GM23338 (cell line): ENCODE measurements around the gene ERI3. TPM values are rescaled to one million over a fixed set of nuclear protein-coding genes. Genes with fewer than 3 reads are reported as not detected.

ENCODE experiments used
- ATAC-seq: fragments of 200-7000 bp; cut with Tn5 transposase; 3 replicates; pipeline ENCODE4 v1.9.1; 2020
- DNase-seq: peaks from one replicate; pipeline ENCODE4 v3.0.0-alpha.2; 2015; ENCODE audit warnings: low spot score
- H2AFZ ChIP-seq: fragments of 200-600 bp; sonication (generic); 2 replicates; pipeline ENCODE4 v1.8.0; 2016; ENCODE audit warnings: antibody characterized with exemption, mild to moderate bottlenecking, moderate library complexity
- H3F3A ChIP-seq: fragments of 200-600 bp; sonication (generic); replicated peaks from 2 replicates; pipeline ENCODE4 v1.8.0; 2017; ENCODE audit warnings: antibody characterized with exemption, mixed run types, low read depth
- H3K27ac ChIP-seq: fragments of 200-600 bp; sonication (generic); 2 replicates; pipeline ENCODE4 v1.6.1; 2016; ENCODE audit warnings: low read depth
- H3K27me3 ChIP-seq: fragments of 200-600 bp; sonication (generic); 2 replicates; pipeline ENCODE4 v1.8.0; 2016; ENCODE audit warnings: mild to moderate bottlenecking, mixed run types, moderate library complexity; ENCODE audit not compliant: insufficient read depth
- H3K36me3 ChIP-seq: fragments of 200-600 bp; sonication (generic); 2 replicates; pipeline ENCODE4 v1.8.0; 2016; ENCODE audit warnings: mild to moderate bottlenecking; ENCODE audit not compliant: insufficient read depth
- H3K4me1 ChIP-seq: fragments of 200-600 bp; sonication (generic); 2 replicates; pipeline ENCODE4 v1.8.0; 2016; ENCODE audit warnings: mild to moderate bottlenecking, moderate library complexity; ENCODE audit not compliant: insufficient read depth
- H3K4me2 ChIP-seq: fragments of 200-600 bp; sonication (generic); 2 replicates; pipeline ENCODE4 v1.7.1; 2017; ENCODE audit warnings: mixed run types
- H3K4me3 ChIP-seq: fragments of 200-600 bp; sonication (generic); 2 replicates; pipeline ENCODE4 v1.6.1; 2016; ENCODE audit warnings: mixed run types
- H3K79me2 ChIP-seq: fragments of 200-600 bp; sonication (generic); replicated peaks from 2 replicates; pipeline ENCODE4 v1.8.0; 2017; ENCODE audit warnings: mild to moderate bottlenecking; ENCODE audit not compliant: insufficient read depth
- H3K9me2 ChIP-seq: fragments of 200-600 bp; sonication (generic); 2 replicates; pipeline ENCODE4 v1.8.0; 2017; ENCODE audit not compliant: insufficient read depth
- H4K20me1 ChIP-seq: fragments of 200-600 bp; sonication (generic); replicated peaks from 2 replicates; pipeline ENCODE4 v1.8.0; 2017; ENCODE audit warnings: mild to moderate bottlenecking; ENCODE audit not compliant: insufficient read depth
- H3K27ac Mint-ChIP-seq: 2 replicates; pipeline ENCODE4 v1.8.0; 2020; ENCODE audit warnings: inconsistent platforms, mild to moderate bottlenecking, moderate library complexity, mixed read lengths
- H3K27me3 Mint-ChIP-seq: 3 replicates; pipeline ENCODE4 v1.8.0; 2022; ENCODE audit warnings: low read depth, mild to moderate bottlenecking, moderate library complexity, mixed read lengths, inconsistent platforms; ENCODE audit not compliant: insufficient read depth, poor library complexity
- H3K36me3 Mint-ChIP-seq: 3 replicates; pipeline ENCODE4 v1.8.0; 2021; ENCODE audit warnings: low read depth, mild to moderate bottlenecking, inconsistent platforms, moderate library complexity, mixed read lengths
- H3K4me1 Mint-ChIP-seq: 3 replicates; pipeline ENCODE4 v1.8.0; 2020; ENCODE audit warnings: mild to moderate bottlenecking, inconsistent platforms, mixed read lengths
- H3K4me3 Mint-ChIP-seq: 3 replicates; pipeline ENCODE4 v1.8.0; 2021; ENCODE audit warnings: moderate library complexity, mild to moderate bottlenecking, inconsistent platforms, mixed read lengths
- H3K9me3 Mint-ChIP-seq: 3 replicates; pipeline ENCODE4 v1.8.0; 2020; ENCODE audit warnings: moderate library complexity, mild to moderate bottlenecking, inconsistent platforms, mixed read lengths
- CREB1 ChIP-seq: fragments of 250-450 bp; sonication (Bioruptor Pico); IDR thresholded peaks from 2 replicates; pipeline ENCODE4 v1.5.0; 2020; ENCODE audit warnings: low read depth, mild to moderate bottlenecking, moderate library complexity
- CTCF ChIP-seq, 2 experiments: fragments of 200-600 bp in 1 of 2; sonication (generic) in 1 of 2; conservative IDR thresholded peaks; 2 replicates each; pipeline versions ENCODE4 v1.5.1 to v1.6.1; 2016 to 2017; ENCODE audit warnings: antibody characterized with exemption in 2 of 2, low read depth in 2 of 2, mild to moderate bottlenecking in 2 of 2, moderate library complexity in 1 of 2
- ETS1 ChIP-seq: IDR thresholded peaks from 2 replicates; pipeline ENCODE4 v1.6.1; 2016; ENCODE audit warnings: antibody characterized with exemption
- EZH2 ChIP-seq: fragments of 200-600 bp; sonication (generic); IDR thresholded peaks from one replicate; pipeline ENCODE4 v1.8.0; 2017; ENCODE audit warnings: antibody characterized with exemption, mild to moderate bottlenecking, low read depth; ENCODE audit not compliant: unreplicated experiment
- EZH2phosphoT487 ChIP-seq: fragments of 200-600 bp; sonication (generic); IDR thresholded peaks from one replicate; pipeline ENCODE4 v1.8.1; 2018; ENCODE audit warnings: antibody characterized with exemption; ENCODE audit not compliant: unreplicated experiment
- JUNB ChIP-seq: IDR thresholded peaks from one replicate; pipeline ENCODE4 v1.6.1; 2016; ENCODE audit warnings: antibody characterized with exemption; ENCODE audit not compliant: unreplicated experiment
- NANOG ChIP-seq: IDR thresholded peaks from 2 replicates; pipeline ENCODE4 v1.6.1; 2016; ENCODE audit warnings: antibody characterized with exemption, borderline replicate concordance
- POLR2AphosphoS5 ChIP-seq: IDR thresholded peaks from 2 replicates; pipeline ENCODE4 v1.6.1; 2016; ENCODE audit warnings: antibody characterized with exemption, low read depth
- REST ChIP-seq: IDR thresholded peaks from one replicate; pipeline ENCODE4 v1.6.1; 2018; ENCODE audit warnings: antibody characterized with exemption; ENCODE audit not compliant: unreplicated experiment
- STAT1 ChIP-seq: IDR thresholded peaks from one replicate; pipeline ENCODE4 v1.6.1; 2016; ENCODE audit warnings: antibody characterized with exemption; ENCODE audit not compliant: unreplicated experiment
- ZNF114 ChIP-seq: fragments of 250-450 bp; sonication (Bioruptor Pico); IDR thresholded peaks from 2 replicates; pipeline ENCODE4 v1.5.0; 2020; ENCODE audit warnings: mild to moderate bottlenecking, moderate library complexity
- ZNF331 ChIP-seq: fragments of 250-450 bp; sonication (Bioruptor Pico); IDR thresholded peaks from 2 replicates; pipeline ENCODE4 v1.5.0; 2020; ENCODE audit warnings: low read depth, mild to moderate bottlenecking, moderate library complexity
- ZNF462 ChIP-seq: fragments of 250-450 bp; sonication (Bioruptor Pico); IDR thresholded peaks from 2 replicates; pipeline ENCODE4 v1.5.0; 2020; ENCODE audit warnings: mild to moderate bottlenecking, moderate library complexity
- polyA plus RNA-seq: library from polyadenylated mRNA; unstranded; fragments of >200 nt; fragmentation: Nextera tagmentation; extraction: Ambion mirVana; gene quantifications from 2 replicates; pipeline ENCODE4 v1.2.1, GENCODE V29; 2016
- total RNA-seq: library from RNA; depleted of rRNA; stranded (reverse); fragments of >200 nt; shearing (Covaris generic); gene quantifications from 2 replicates; pipeline ENCODE4 v1.2.3, GENCODE V29; 2014

Gene ERI3
- total and polyA plus RNA-seq, 2 experiments from 2014 or later = 63.0 to 70.1 TPM

- H3K36me3 Mint-ChIP-seq = no peaks in the 10 kb centered on the region
- H3K27ac ChIP-seq = no peak overlapping the region; the same call in 1 of the 2 replicates
- no peaks in the 10 kb centered on the region for H3K9me2 ChIP-seq
- H3K4me3 ChIP-seq = no peak overlapping the region
- H3K27ac Mint-ChIP-seq = peak overlapping the region; percentile 49
- H3K79me2 ChIP-seq = no peaks in the 10 kb centered on the region; the same call in 1 of the 2 replicates
- no peaks in the 10 kb centered on the region for H3K36me3 ChIP-seq
- DNase-seq = no peak
- H2AFZ ChIP-seq = no peak overlapping the region
- no peak overlapping the region for H3K4me3 Mint-ChIP-seq
- peak; percentile 25; the same call in 2 of the 3 replicates for ATAC-seq
- peaks cover 9% of the 10 kb centered on the region for H3K4me1 Mint-ChIP-seq
- no peaks in the 10 kb centered on the region for H3K27me3 ChIP-seq
- peaks cover 4% of the 10 kb centered on the region for H3K4me1 ChIP-seq
- peaks cover 24% of the 10 kb centered on the region; the same call in 1 of the 2 replicates for H4K20me1 ChIP-seq
- H3K9me3 Mint-ChIP-seq = no peaks in the 10 kb centered on the region
- 0 out of 2 replicates have a peak, but pooled peaks cover 5% of the 10 kb centered on the region for H3F3A ChIP-seq
- peak overlapping the region; percentile 37; the same call in 1 of the 2 replicates for H3K4me2 ChIP-seq
- TF ChIP-seq ETS1 (no peak), NANOG (no peak), CREB1 (CRISPR knock-in tag) (no peak), ZNF114 (no peak), EZH2phosphoT487 (no peak), STAT1 (no peak), EZH2 (no peak), ZNF331 (CRISPR knock-in tag) (no peak), CTCF (conservative IDR thresholded peaks at IDR 0.05; ENCODE audit: low read depth in 2 of 2) (no peak), ZNF462 (no peak), JUNB (no peak), POLR2AphosphoS5 (no peak), REST (no peak)
- H3K27me3 Mint-ChIP-seq = peaks cover 2% of the 10 kb centered on the region
These were observed 79.6 kb downstream of the ERI3 start for GRCh38 chr1:44275296-44275962.
